ENCODE results near the gene MED10. TPM values are rescaled to one million over a fixed set of nuclear protein-coding genes. Genes with fewer than 3 reads are reported as not detected.

MED10 gene
- total RNA-seq, 1 donor from 2014 or later = 38.4 TPM

GRCh38 chr5:6398570-6399230, 20.4 kb upstream of the MED10 start:
- no peaks in the 10 kb centered on the region for H3K36me3 Mint-ChIP-seq
- no peak overlapping the region for H3K4me3 Mint-ChIP-seq
- no peak for DNase-seq (ENCODE audit: low spot score in 2 of 2, unreplicated experiment in 2 of 2)
- peaks cover 3% of the 10 kb centered on the region for H3K9me3 Mint-ChIP-seq
- no peak overlapping the region for H3K27ac Mint-ChIP-seq
- no peaks in the 10 kb centered on the region for H3K4me1 Mint-ChIP-seq
- no peak for TF ChIP-seq CTCF (IDR thresholded peaks at IDR 0.05; ENCODE audit: unreplicated experiment)
- peaks cover 73% of the 10 kb centered on the region for H3K27me3 Mint-ChIP-seq (ENCODE audit: low read depth)

- H3K4me1 Mint-ChIP-seq = no peaks in the 10 kb centered on the region
- no peak for TF ChIP-seq CTCF (IDR thresholded peaks at IDR 0.05; ENCODE audit: unreplicated experiment)
- no peak overlapping the region for H3K4me3 Mint-ChIP-seq
- peaks cover 74% of the 10 kb centered on the region for H3K27me3 Mint-ChIP-seq (ENCODE audit: low read depth)
- H3K27ac Mint-ChIP-seq = no peak overlapping the region
- H3K36me3 Mint-ChIP-seq = no peaks in the 10 kb centered on the region
- H3K9me3 Mint-ChIP-seq = peaks cover 7% of the 10 kb centered on the region
- DNase-seq (ENCODE audit: low spot score in 2 of 2, unreplicated experiment in 2 of 2) = no peak
Measured at GRCh38 chr5:6397536-6398269, 19.4 kb upstream of the MED10 start.

- TF ChIP-seq CTCF (IDR thresholded peaks at IDR 0.05; ENCODE audit: unreplicated experiment) = no peak
- Mint-ChIP-seq H3K36me3 (no peaks in the 10 kb centered on the region), H3K27ac (no peak overlapping the region), H3K27me3 (ENCODE audit: low read depth) (peaks cover 74% of the 10 kb centered on the region), H3K4me3 (no peak overlapping the region), H3K4me1 (no peaks in the 10 kb centered on the region), H3K9me3 (peaks cover 9% of the 10 kb centered on the region)
- no peak for DNase-seq (ENCODE audit: low spot score in 2 of 2, unreplicated experiment in 2 of 2)
Measured at GRCh38 chr5:6396836-6397535, 18.6 kb upstream of the MED10 start.

- TF ChIP-seq CTCF (IDR thresholded peaks at IDR 0.05; ENCODE audit: unreplicated experiment) = no peak
- no peaks in the 10 kb centered on the region for H3K36me3 Mint-ChIP-seq
- H3K27me3 Mint-ChIP-seq (ENCODE audit: low read depth) = peaks cover 70% of the 10 kb centered on the region
- DNase-seq (ENCODE audit: low spot score in 2 of 2, unreplicated experiment in 2 of 2) = no peak
- H3K4me1 Mint-ChIP-seq = no peaks in the 10 kb centered on the region
- peaks cover 9% of the 10 kb centered on the region for H3K9me3 Mint-ChIP-seq
- no peak overlapping the region for H3K27ac Mint-ChIP-seq
- no peak overlapping the region for H3K4me3 Mint-ChIP-seq
Measured at GRCh38 chr5:6396043-6396442, 17.7 kb upstream of the MED10 start.

- Mint-ChIP-seq H3K27me3 (ENCODE audit: low read depth) (peaks cover 70% of the 10 kb centered on the region), H3K9me3 (peaks cover 9% of the 10 kb centered on the region), H3K27ac (no peak overlapping the region), H3K4me1 (no peaks in the 10 kb centered on the region), H3K36me3 (no peaks in the 10 kb centered on the region), H3K4me3 (no peak overlapping the region)
- no peak for TF ChIP-seq CTCF (IDR thresholded peaks at IDR 0.05; ENCODE audit: unreplicated experiment)
- no peak for DNase-seq (ENCODE audit: low spot score in 2 of 2, unreplicated experiment in 2 of 2)
Measured at GRCh38 chr5:6395621-6396020, 17.3 kb upstream of the MED10 start.
